HepG2 (cell line): ENCODE results near the gene HELZ2. TPM values are rescaled to one million over a fixed set of nuclear protein-coding genes. Genes with fewer than 3 reads are reported as not detected.

Experiments
- ATAC-seq: fragments of 200-7000 bp; cut with Tn5 transposase; 3 replicates; pipeline ENCODE4 v1.9.1; 2020; ENCODE audit warnings: mild to moderate bottlenecking, moderate library complexity
- BruUV-seq: library from RNA; stranded (reverse); fragments of 400-500 nt; replicated peaks from 2 replicates; lab custom pipeline; 2021; lab: Mats Ljungman, UMichigan
- CTCF ChIA-PET: fragments of 300-600 bp; formaldehyde crosslinking; extraction: SDS; loops from one replicate; lab custom pipeline; 2021; ENCODE audit warnings: low total read pairs, inconsistent platforms, low intra/inter-chr PET ratio; lab: Yijun Ruan, JAX
- POLR2A ChIA-PET: fragments of 350-600 bp; sonication (Branson Sonifier 250); formaldehyde crosslinking; loops from one replicate; lab custom pipeline; 2020; ENCODE audit warnings: antibody characterized with exemption, inconsistent platforms; lab: Yijun Ruan, JAX
- DNase-seq: peaks from one replicate; pipeline ENCODE4 v3.0.0-alpha.2; 2015; ENCODE audit warnings: low spot score
- FAIRE-seq: peaks from 3 replicates; lab custom pipeline; 2011; peaks lifted over from hg19 to GRCh38; lab: Jason Lieb, UNC
- H2AFZ ChIP-seq: one replicate; pipeline ENCODE4 v1.6.1; 2011; ENCODE audit warnings: low read length, inconsistent platforms
- H3K27ac ChIP-seq: fragments of 300-600 bp; 3 replicates; pipeline ENCODE4 v1.8.0; 2011; ENCODE audit warnings: mixed run types, mild to moderate bottlenecking, mixed read lengths, low read length, inconsistent platforms; ENCODE audit not compliant: insufficient read depth; ENCODE audit errors: extremely low read length
- H3K27me3 ChIP-seq, 2 experiments: fragments of 200-600 bp in 1 of 2; 2 replicates in 1 of 2; 3 replicates in 1 of 2; pipeline versions ENCODE4 v1.6.0 to v1.8.0; 2011; ENCODE audit warnings: low read length in 2 of 2, mild to moderate bottlenecking in 2 of 2, moderate library complexity in 2 of 2, inconsistent platforms in 1 of 2; ENCODE audit not compliant: insufficient read depth in 2 of 2, control insufficient read depth in 1 of 2
- H3K36me3 ChIP-seq, 2 experiments: fragments of 200-600 bp in 1 of 2; replicated peaks in 1 of 2; 2 replicates in 1 of 2; 3 replicates in 1 of 2; pipeline versions ENCODE4 v1.5.1 to v1.8.0; 2011; ENCODE audit warnings: low read length in 2 of 2, inconsistent platforms in 1 of 2; ENCODE audit not compliant: insufficient read depth in 2 of 2, control insufficient read depth in 1 of 2
- H3K4me1 ChIP-seq: 2 replicates; pipeline ENCODE4 v1.5.1; 2012; ENCODE audit warnings: low read length, inconsistent platforms; ENCODE audit not compliant: insufficient read depth
- H3K4me2 ChIP-seq: 2 replicates; pipeline ENCODE4 v1.6.0; 2011; ENCODE audit warnings: low read depth, low read length, inconsistent platforms
- H3K4me3 ChIP-seq, 3 experiments: fragments of 200-600 bp in 1 of 3; sonication (generic), shearing (Covaris generic) in 1 of 3; replicated peaks in 1 of 3; 2 replicates each; pipeline ENCODE4 v1.5.1; 2011 to 2016; ENCODE audit warnings: low read length in 3 of 3, inconsistent platforms in 2 of 3, low read depth in 2 of 3, mild to moderate bottlenecking in 2 of 3, control low read depth in 1 of 3, mixed read lengths in 1 of 3; ENCODE audit not compliant: insufficient read depth in 1 of 3
- H3K79me2 ChIP-seq: one replicate; pipeline ENCODE4 v1.6.1; 2011; ENCODE audit warnings: low read length, inconsistent platforms; ENCODE audit not compliant: insufficient read depth
- H3K9ac ChIP-seq: 2 replicates; pipeline ENCODE4 v1.6.0; 2011; ENCODE audit warnings: mild to moderate bottlenecking, low read depth, low read length, inconsistent platforms; ENCODE audit not compliant: insufficient read depth
- H3K9me3 ChIP-seq: 2 replicates; pipeline ENCODE4 v1.5.1; 2012; ENCODE audit warnings: mild to moderate bottlenecking, low read length
- H4K20me1 ChIP-seq: 2 replicates; pipeline ENCODE4 v1.6.0; 2011; ENCODE audit warnings: inconsistent platforms, mild to moderate bottlenecking, low read length, moderate library complexity; ENCODE audit not compliant: insufficient read depth
- AHDC1 ChIP-seq: sonication (generic); formaldehyde crosslinking; IDR thresholded peaks from 2 replicates; pipeline ENCODE4 v1.5.1; 2020; ENCODE audit warnings: mild to moderate bottlenecking, missing genetic modification reagents, borderline replicate concordance
- DNMT1 ChIP-seq: sonication (generic); formaldehyde crosslinking; IDR thresholded peaks from 2 replicates; pipeline ENCODE4 v1.5.1; 2020; ENCODE audit warnings: mild to moderate bottlenecking, missing genetic modification reagents
- ERF ChIP-seq: IDR thresholded peaks from 2 replicates; pipeline ENCODE4 v1.6.1; 2018; ENCODE audit warnings: missing biosample characterization, missing genetic modification reagents
- KLF9 ChIP-seq: IDR thresholded peaks from 2 replicates; pipeline ENCODE4 v1.6.1; 2016; ENCODE audit warnings: low read depth
- LRRFIP1 ChIP-seq: sonication (generic); formaldehyde crosslinking; conservative IDR thresholded peaks from 2 replicates; pipeline ENCODE4 v1.4.0; 2020; ENCODE audit warnings: missing genetic modification reagents
- POLR2AphosphoS2 ChIP-seq: IDR thresholded peaks from 2 replicates; pipeline ENCODE4 v1.6.1; 2011; ENCODE audit warnings: low read depth, low read length, improper control_type of control experiment
- ZHX1 ChIP-seq: sonication (generic); formaldehyde crosslinking; IDR thresholded peaks from 2 replicates; pipeline ENCODE4 v1.8.1; 2022; ENCODE audit warnings: low read depth, mild to moderate bottlenecking, missing genetic modification reagents
- ZNF205 ChIP-seq: IDR thresholded peaks from 2 replicates; pipeline ENCODE4 v1.6.1; 2018; ENCODE audit warnings: missing biosample characterization, missing genetic modification reagents
- ZNF552 ChIP-seq: sonication (generic); formaldehyde crosslinking; IDR thresholded peaks from 2 replicates; pipeline ENCODE4 v1.9.0; 2022; ENCODE audit warnings: missing genetic modification reagents, mild to moderate bottlenecking, borderline replicate concordance
- ZNF615 ChIP-seq: sonication (generic); formaldehyde crosslinking; IDR thresholded peaks from 2 replicates; pipeline ENCODE4 v1.5.0; 2020; ENCODE audit warnings: mild to moderate bottlenecking, missing genetic modification reagents, borderline replicate concordance
- WGBS: methylation state at CpG from one replicate; pipeline ENCODE4 v1.1.6; 2017; ENCODE audit warnings: low lambda C conversion rate; 5-methylcytosine and 5-hydroxymethylcytosine counted together
- in situ Hi-C: cut with HindIII; loops from 2 replicates; pipeline ENCODE4 v1.10.0; 2017; ENCODE audit warnings: low pct_unique_long_range_greater_than_20kb; ENCODE audit not compliant: extremely low pct_ligation_motif_present
- intact Hi-C: fragments of 100-400 bp; cut with micrococcal nuclease; formaldehyde crosslinking; loops from one replicate; pipeline ENCODE4 v1.10.0; 2022; ENCODE audit not compliant: unreplicated experiment
- polyA plus RNA-seq, 8 experiments: library from polyadenylated mRNA; depleted of rRNA in 3 of 8; stranded (reverse) in 7 of 8; unstranded in 1 of 8; fragments of >200 nt; fragmentation: Illumina TruSeq in 4 of 8; extraction: Trizol in 4 of 8; gene quantifications; 2 replicates each; pipeline versions ENCODE4 v1.2.1 to v1.2.3, GENCODE V29; 2011 to 2016; ENCODE audit warnings: low read depth in 4 of 8, missing spikeins in 1 of 8, mixed read lengths in 1 of 8; ENCODE audit not compliant: insufficient read depth in 1 of 8
- total RNA-seq, 5 experiments: library from RNA; depleted of rRNA; stranded (reverse); fragments of >200 nt; fragmentation: Illumina TruSeq; extraction: Trizol; gene quantifications; 2 replicates each; pipeline ENCODE4 v1.2.3, GENCODE V29; 2016; ENCODE audit warnings: low read depth in 1 of 5

HELZ2 gene
- total and polyA plus RNA-seq, 2 of the 13 experiments (the other 11 are each of a cell fraction or from before 2014, with no cell fraction given): 9.6 to 10.1 TPM

GRCh38 chr20:63610581-63611435 lies 36.8 kb upstream of the HELZ2 start:
- Histone ChIP-seq H3K9me3 (peaks cover 8% of the 10 kb centered on the region; the same call in 1 of the 2 replicates), H3K4me3 (no peak overlapping the region), H3K27ac (no peak overlapping the region), H3K4me2 (no peak overlapping the region), H3K27me3 (no peaks in the 10 kb centered on the region), H4K20me1 (peaks cover 3% of the 10 kb centered on the region; the same call in 1 of the 2 replicates), H3K36me3 (peaks cover 6 to 16% of the 10 kb centered on the region in 2 experiments), H3K79me2 (peaks cover 3% of the 10 kb centered on the region), H2AFZ (no peak overlapping the region), H3K4me1 (no peaks in the 10 kb centered on the region), H3K9ac (no peak overlapping the region)
- CTCF ChIA-PET: no interaction called here
- POLR2A ChIA-PET: no interaction called here
- intact Hi-C loops (no loop called here), in situ Hi-C loops (no loop called here)
- no TSS peak for BruUV-seq
- WGBS: 92% methylated on average over 13 of the region's 17 CpGs
- no peak for DNase-seq
- ATAC-seq: peak; percentile 28; the same call in 1 of the 3 replicates
- FAIRE-seq: no peak
- TF ChIP-seq ZNF205 (no peak), AHDC1 (CRISPR knock-in tag) (no peak), KLF9 (no peak), ZNF615 (CRISPR knock-in tag) (no peak), DNMT1 (no peak), POLR2AphosphoS2 (no peak), ZHX1 (no peak), ZNF552 (CRISPR knock-in tag) (no peak), ERF (no peak), LRRFIP1 (CRISPR knock-in tag) (no peak)
